Sigmoid colon (tissue), 7 donors: ENCODE measurements around the gene PNLIPRP2. TPM values are rescaled to one million over a fixed set of nuclear protein-coding genes. Genes with fewer than 3 reads are reported as not detected.

ENCODE experiments used
- DNase-seq: peaks from one replicate; pipeline ENCODE4 v3.0.0-alpha.2; 2019
- H3K27ac ChIP-seq, 4 donors: fragments of 200-600 bp; sonication (generic); one replicate each; pipeline ENCODE4 v1.5.1; 2016 to 2019; ENCODE audit warnings: mild to moderate bottlenecking in 1 of 4
- H3K27me3 ChIP-seq, 3 donors: fragments of 200-600 bp; sonication (generic); one replicate each; pipeline ENCODE4 v1.5.1; 2019; ENCODE audit warnings: mild to moderate bottlenecking in 1 of 3
- H3K36me3 ChIP-seq, 4 donors: fragments of 200-600 bp; sonication (generic); one replicate each; pipeline ENCODE4 v1.5.1; 2016 to 2019
- H3K4me1 ChIP-seq, 4 donors: fragments of 200-600 bp; sonication (generic); one replicate each; pipeline ENCODE4 v1.5.1; 2017 to 2019
- H3K4me3 ChIP-seq, 4 donors: fragments of 200-600 bp; sonication (generic); one replicate each; pipeline ENCODE4 v1.5.1; 2017 to 2019; ENCODE audit warnings: mild to moderate bottlenecking in 2 of 4, moderate library complexity in 1 of 4
- H3K9me3 ChIP-seq, 4 donors: fragments of 200-600 bp in 3 of 4; sonication (generic) in 3 of 4; one replicate each; pipeline versions ENCODE4 v1.5.1 to v1.6.1; 2013 to 2019
- CTCF ChIP-seq, 4 experiments: fragments of 450-650 bp in 3 of 4; fragments of 200-600 bp in 1 of 4; IDR thresholded peaks; one replicate each; pipeline ENCODE4 v1.5.1; 2016 to 2019; ENCODE audit warnings: antibody characterized with exemption in 4 of 4, mild to moderate bottlenecking in 3 of 4, moderate library complexity in 2 of 4
- EP300 ChIP-seq, 4 donors: sonication (generic); formaldehyde crosslinking; IDR thresholded peaks; one replicate each; pipeline ENCODE4 v1.6.1; 2017; ENCODE audit warnings: antibody characterized with exemption in 4 of 4
- POLR2A ChIP-seq, 2 donors: fragments of 450-650 bp; IDR thresholded peaks; one replicate each; pipeline ENCODE4 v1.6.1; 2016; ENCODE audit warnings: antibody characterized with exemption in 2 of 2, mild to moderate bottlenecking in 2 of 2, moderate library complexity in 2 of 2
- POLR2AphosphoS5 ChIP-seq, 4 donors: sonication (generic); formaldehyde crosslinking; IDR thresholded peaks; one replicate each; pipeline ENCODE4 v1.6.1; 2017; ENCODE audit warnings: antibody characterized with exemption in 4 of 4
- WGBS, 2 donors: extraction: QIAGEN DNeasy Blood & Tissue Kit; methylation state at CpG; one replicate each; pipeline ENCODE4 v1.1.7; 2013; 5-methylcytosine and 5-hydroxymethylcytosine counted together
- intact Hi-C: fragments of 100-400 bp; cut with DNase I; formaldehyde crosslinking; loops from one replicate; pipeline ENCODE4 v1.15.1; 2023
- polyA plus RNA-seq, 3 donors: library from polyadenylated mRNA; stranded (reverse); fragments of 200-250 nt; gene quantifications; one replicate each; pipeline ENCODE4 v1.2.3, GENCODE V29; 2013
- total RNA-seq, 4 donors: library from RNA; depleted of rRNA; stranded (reverse); fragments of >200 nt; gene quantifications; one replicate each; pipeline ENCODE4 v1.1.0, GENCODE V29; 2016
- donor health status: healthy with polysubstance abuse.
- donor health status: Bipolar disorder and iron deficiency.
- donor health status: healthy.

The PNLIPRP2 gene
- total and polyA plus RNA-seq, 7 donors, result 0.95 to 1.8 TPM; not detected in 5

GRCh38 chr10:116663342-116663741 is 42.6 kb downstream of the PNLIPRP2 start:
- no peaks in the 10 kb centered on the region for H3K36me3 ChIP-seq
- H3K27ac ChIP-seq, result no peak overlapping the region
- no peak for TF ChIP-seq CTCF (IDR thresholded peaks at IDR 0.05)
- no peak for TF ChIP-seq POLR2AphosphoS5 (IDR thresholded peaks at IDR 0.05)
- no peak for TF ChIP-seq EP300 (IDR thresholded peaks at IDR 0.05)
- 60 to 90% methylated on average over 7 of the region's 7 CpGs for WGBS, 2 donors
- no peak for DNase-seq
- intact Hi-C loops, result no loop called here
- peaks cover 0 to 8% (median 8%) of the 10 kb centered on the region in 4 donors for H3K4me1 ChIP-seq
- no peak overlapping the region for H3K4me3 ChIP-seq
- no peaks in the 10 kb centered on the region for H3K9me3 ChIP-seq
- H3K27me3 ChIP-seq, result no peaks in the 10 kb centered on the region

GRCh38 chr10:116664631-116665030 is 43.9 kb downstream of the PNLIPRP2 start:
- Histone ChIP-seq H3K4me3 (no peak overlapping the region), H3K9me3 (no peaks in the 10 kb centered on the region), H3K27ac (peak overlapping the region; percentile 26 to 55 (median 52)), H3K4me1 (peaks cover 0 to 8% (median 8%) of the 10 kb centered on the region in 4 donors), H3K27me3 (peaks cover 0 to 2% (median 0%) of the 10 kb centered on the region in 3 donors), H3K36me3 (no peaks in the 10 kb centered on the region)
- TF ChIP-seq POLR2AphosphoS5 (IDR thresholded peaks at IDR 0.05) (no peak), CTCF (IDR thresholded peaks at IDR 0.05) (no peak), EP300 (IDR thresholded peaks at IDR 0.05) (no peak), POLR2A (IDR thresholded peaks at IDR 0.05) (no peak)
- WGBS, 2 donors, result 92 to 93% methylated on average over 5 of the region's 5 CpGs
- intact Hi-C loops, result no loop called here
- no peak for DNase-seq

- H3K9me3 ChIP-seq, result no peaks in the 10 kb centered on the region
- peaks cover 0 to 16% (median 13%) of the 10 kb centered on the region in 4 donors for H3K4me1 ChIP-seq
- WGBS, 2 donors, result 71 to 77% methylated on average over 13 of the region's 13 CpGs
- H3K36me3 ChIP-seq, result no peaks in the 10 kb centered on the region
- H3K27ac ChIP-seq, result peak overlapping the region; percentile 26 to 55 (median 52)
- TF ChIP-seq POLR2AphosphoS5 (IDR thresholded peaks at IDR 0.05) (peak in 2 of 4 donors; percentile 57 to 58), EP300 (IDR thresholded peaks at IDR 0.05) (no peak), CTCF (IDR thresholded peaks at IDR 0.05) (no peak), POLR2A (IDR thresholded peaks at IDR 0.05) (no peak)
- peak; percentile 77 for DNase-seq
- H3K4me3 ChIP-seq, result peak overlapping the region in 3 of 4 donors; percentile 25 to 29 (median 26)
- intact Hi-C loops, result no loop called here
- H3K27me3 ChIP-seq, result peaks cover 4 to 12% (median 7%) of the 10 kb centered on the region in 3 donors
These were observed 44.9 kb downstream of the PNLIPRP2 start for GRCh38 chr10:116665541-116666125.

GRCh38 chr10:116667484-116667883 is 46.7 kb downstream of the PNLIPRP2 start:
- Histone ChIP-seq H3K27ac (no peak overlapping the region), H3K9me3 (no peaks in the 10 kb centered on the region), H3K27me3 (peaks cover 4 to 13% (median 12%) of the 10 kb centered on the region in 3 donors), H3K36me3 (no peaks in the 10 kb centered on the region), H3K4me1 (peaks cover 0 to 16% (median 13%) of the 10 kb centered on the region in 4 donors), H3K4me3 (no peak overlapping the region)
- 87 to 92% methylated on average over 3 of the region's 3 CpGs for WGBS, 2 donors
- TF ChIP-seq POLR2A (IDR thresholded peaks at IDR 0.05) (no peak), CTCF (IDR thresholded peaks at IDR 0.05) (no peak), POLR2AphosphoS5 (IDR thresholded peaks at IDR 0.05) (no peak), EP300 (IDR thresholded peaks at IDR 0.05) (no peak)
- no peak for DNase-seq
- intact Hi-C loops, result no loop called here
